Measurements from ENCODE around the gene LRG1. TPM values are rescaled to one million over a fixed set of nuclear protein-coding genes. Genes with fewer than 3 reads are reported as not detected.

LRG1 gene
- total and polyA plus RNA-seq, 10 donors: 1.7 to 54.0 (median 12.3) TPM

DNA sequence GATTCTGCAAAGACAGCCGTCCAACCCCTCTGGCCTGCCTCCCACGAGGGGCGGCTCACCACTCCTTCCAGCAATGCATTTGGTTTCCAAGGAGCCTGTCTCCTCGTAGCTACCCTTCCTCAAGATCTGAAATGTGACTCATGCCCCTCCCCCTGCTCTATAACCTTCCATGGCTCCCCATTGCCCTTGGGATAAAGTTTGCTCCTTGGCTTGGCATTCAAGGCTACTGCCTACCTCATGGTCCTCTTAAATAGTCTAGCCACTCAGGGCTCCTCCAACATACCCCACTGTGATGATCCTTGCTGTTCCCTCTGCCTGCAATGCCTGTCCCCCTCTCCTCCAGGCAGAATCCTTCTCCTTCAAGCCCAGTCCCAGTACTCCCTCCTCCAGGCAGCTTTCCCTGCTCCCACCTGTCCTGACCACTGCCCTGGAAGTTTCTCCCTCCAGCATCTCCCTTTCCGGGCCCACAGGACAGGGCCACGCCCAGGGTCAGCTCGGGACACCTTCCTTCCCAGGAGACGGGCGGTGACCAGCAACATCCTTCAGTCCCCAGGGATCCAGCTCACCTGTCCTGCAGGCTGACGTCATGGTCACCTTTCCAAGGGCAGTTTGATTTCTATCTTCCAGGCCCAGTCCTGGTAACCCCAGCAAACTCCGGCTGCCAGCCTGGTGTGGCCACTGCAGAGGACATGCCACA lies 38.9 kb upstream of the LRG1 start:
- 60 to 72% (median 71%) methylated on average over 11 of the region's 11 CpGs for WGBS, 5 donors

DNA sequence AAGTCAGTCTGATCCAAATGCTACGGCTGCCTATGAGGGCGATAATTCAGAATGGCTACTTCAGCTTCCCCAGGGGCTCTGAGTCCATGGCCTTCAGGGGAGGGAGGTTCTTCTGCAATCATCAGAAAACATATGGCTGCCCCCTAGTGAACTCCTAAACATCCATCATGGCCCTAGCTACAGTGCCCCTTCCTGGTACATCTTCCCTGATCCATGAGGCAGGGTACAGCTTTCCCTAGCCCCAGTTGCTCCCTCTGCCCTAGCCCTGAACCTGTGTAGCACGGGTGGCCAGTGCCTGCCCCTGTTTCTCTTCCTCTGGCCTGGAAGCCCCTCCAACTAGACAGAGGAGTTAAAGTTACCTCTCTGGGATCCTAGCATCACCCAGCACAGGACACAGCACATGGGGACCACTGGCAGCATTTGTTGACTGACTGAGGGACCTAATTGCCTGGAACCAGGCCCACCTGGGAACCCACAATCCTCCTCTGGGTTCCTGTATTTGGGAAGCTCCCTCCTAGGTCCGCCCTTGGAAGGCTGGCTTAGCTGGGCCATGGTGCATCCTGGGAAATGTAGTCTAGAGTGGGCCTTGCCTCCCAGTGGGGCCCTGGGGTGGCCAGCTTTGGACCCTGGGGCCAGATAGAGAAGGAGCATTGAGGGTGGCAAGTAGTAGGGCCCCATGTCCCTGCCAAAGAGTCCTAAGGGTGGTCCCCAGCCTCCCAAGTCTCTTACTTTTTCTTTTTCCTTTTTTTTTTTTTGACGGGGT lies 37.4 kb upstream of the LRG1 start:
- Histone ChIP-seq H3K27me3 (replicated peaks in 1 of 7) (peaks cover 2 to 91% (median 39%) of the 10 kb centered on the region in 7 donors), H3K4me1 (peaks cover 0 to 50% (median 25%) of the 10 kb centered on the region in 6 donors), H3K9me3 (no peaks in the 10 kb centered on the region), H3K27ac (no peak overlapping the region), H3K4me3 (no peak overlapping the region), H3K36me3 (no peaks in the 10 kb centered on the region)
- intact Hi-C loops (cut with DNase I; ENCODE audit: low total_unique reads): no loop called here
- no peak for DNase-seq
- 71 to 86% (median 81%) methylated on average over 4 to 5 of the region's 5 CpGs for WGBS, 5 donors
- TF ChIP-seq POLR2AphosphoS5 (IDR thresholded peaks at IDR 0.05) (no peak), POLR2A (IDR thresholded peaks at IDR 0.05) (no peak)
- TF ChIP-seq, protein P1, sequence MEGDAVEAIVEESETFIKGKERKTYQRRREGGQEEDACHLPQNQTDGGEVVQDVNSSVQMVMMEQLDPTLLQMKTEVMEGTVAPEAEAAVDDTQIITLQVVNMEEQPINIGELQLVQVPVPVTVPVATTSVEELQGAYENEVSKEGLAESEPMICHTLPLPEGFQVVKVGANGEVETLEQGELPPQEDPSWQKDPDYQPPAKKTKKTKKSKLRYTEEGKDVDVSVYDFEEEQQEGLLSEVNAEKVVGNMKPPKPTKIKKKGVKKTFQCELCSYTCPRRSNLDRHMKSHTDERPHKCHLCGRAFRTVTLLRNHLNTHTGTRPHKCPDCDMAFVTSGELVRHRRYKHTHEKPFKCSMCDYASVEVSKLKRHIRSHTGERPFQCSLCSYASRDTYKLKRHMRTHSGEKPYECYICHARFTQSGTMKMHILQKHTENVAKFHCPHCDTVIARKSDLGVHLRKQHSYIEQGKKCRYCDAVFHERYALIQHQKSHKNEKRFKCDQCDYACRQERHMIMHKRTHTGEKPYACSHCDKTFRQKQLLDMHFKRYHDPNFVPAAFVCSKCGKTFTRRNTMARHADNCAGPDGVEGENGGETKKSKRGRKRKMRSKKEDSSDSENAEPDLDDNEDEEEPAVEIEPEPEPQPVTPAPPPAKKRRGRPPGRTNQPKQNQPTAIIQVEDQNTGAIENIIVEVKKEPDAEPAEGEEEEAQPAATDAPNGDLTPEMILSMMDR (IDR thresholded peaks at IDR 0.05 in 8 of 11, conservative IDR thresholded peaks at IDR 0.05 in 3 of 11): no peak

More for the DNA sequence above, 38.9 kb upstream of the LRG1 start:
- H3K36me3 ChIP-seq: no peaks in the 10 kb centered on the region
- peaks cover 7 to 64% (median 39%) of the 10 kb centered on the region in 6 donors for H3K4me1 ChIP-seq
- DNase-seq: no peak
- no peak overlapping the region for H3K4me3 ChIP-seq
- H3K9me3 ChIP-seq: no peaks in the 10 kb centered on the region
- TF ChIP-seq POLR2A (IDR thresholded peaks at IDR 0.05) (no peak), POLR2AphosphoS5 (IDR thresholded peaks at IDR 0.05) (no peak)
- TF ChIP-seq, protein P1 (IDR thresholded peaks at IDR 0.05 in 8 of 11, conservative IDR thresholded peaks at IDR 0.05 in 3 of 11): no peak
- peak overlapping the region in 1 of 8 donors; percentile 24 for H3K27ac ChIP-seq
- intact Hi-C loops (cut with DNase I; ENCODE audit: low total_unique reads): no loop called here
- H3K27me3 ChIP-seq (replicated peaks in 1 of 7): peaks cover 2 to 99% (median 48%) of the 10 kb centered on the region in 7 donors

DNA sequence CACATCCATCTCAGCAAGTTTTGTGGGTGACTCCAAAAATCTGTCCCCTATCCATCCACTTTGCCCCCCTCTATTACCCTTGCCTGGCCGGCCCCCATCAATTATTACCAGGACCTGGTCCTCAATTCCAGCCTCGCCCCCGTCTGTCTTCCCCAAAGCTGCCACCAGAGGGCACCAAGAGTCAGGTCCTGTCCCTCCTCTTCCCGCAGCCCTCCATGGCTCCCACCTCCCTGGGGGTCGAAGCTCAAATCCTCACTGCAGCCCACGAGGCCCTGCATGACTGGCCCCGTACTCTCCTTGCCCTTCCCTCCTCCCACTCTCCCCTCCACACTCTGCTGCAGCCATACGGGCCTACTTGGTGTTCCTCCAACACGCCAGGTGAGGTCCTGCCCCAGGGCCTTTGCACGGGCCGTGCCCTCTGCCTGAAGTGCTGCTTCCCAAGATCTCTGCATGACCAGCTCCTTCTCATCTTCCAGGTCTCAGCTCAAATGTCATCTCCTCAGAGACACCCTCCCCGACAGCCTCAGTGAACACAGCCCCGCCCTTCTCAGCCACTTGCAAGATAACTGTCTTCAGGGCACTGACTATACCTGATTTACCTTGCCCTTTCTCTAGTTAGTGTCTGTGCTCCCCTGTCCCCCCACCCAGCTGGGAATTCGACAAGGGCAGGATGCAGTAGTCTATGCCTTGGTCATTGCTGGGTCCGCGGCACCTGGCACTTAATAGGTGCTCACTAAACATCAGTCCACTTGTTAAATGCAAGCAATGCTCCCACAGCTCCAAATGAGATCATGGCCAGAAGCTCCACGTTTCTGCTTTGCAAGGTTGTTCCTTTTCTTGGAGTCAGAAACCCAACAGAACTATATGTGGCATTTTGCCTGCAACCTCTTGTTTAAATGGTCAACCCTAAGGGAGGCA lies 36.4 kb upstream of the LRG1 start:
- no peaks in the 10 kb centered on the region for H3K36me3 ChIP-seq
- WGBS, 5 donors: 54 to 60% (median 56%) methylated on average over 17 of the region's 17 CpGs
- H3K27me3 ChIP-seq (replicated peaks in 1 of 7): peaks cover 2 to 83% (median 34%) of the 10 kb centered on the region in 7 donors
- intact Hi-C loops (cut with DNase I; ENCODE audit: low total_unique reads): no loop called here
- no peak overlapping the region for H3K4me3 ChIP-seq
- H3K27ac ChIP-seq: peak overlapping the region in 5 of 8 donors; percentile 49 to 72 (median 55)
- TF ChIP-seq, protein P1 (IDR thresholded peaks at IDR 0.05 in 8 of 11, conservative IDR thresholded peaks at IDR 0.05 in 3 of 11): peak; percentile 61 to 89 (median 84)
- TF ChIP-seq POLR2AphosphoS5 (IDR thresholded peaks at IDR 0.05) (peak in 1 of 3 donors; percentile 24), POLR2A (IDR thresholded peaks at IDR 0.05) (no peak)
- DNase-seq: peak; percentile 90
- H3K4me1 ChIP-seq: peaks cover 0 to 44% (median 21%) of the 10 kb centered on the region in 6 donors
- H3K9me3 ChIP-seq: no peaks in the 10 kb centered on the region

All from spleen (tissue), 11 donors.